ENCODE measurements around the gene CD44. TPM values are rescaled to one million over a fixed set of nuclear protein-coding genes. Genes with fewer than 3 reads are reported as not detected.

The CD44 gene
- polyA plus RNA-seq, 2 of the 4 experiments (the other 2 are of a cell fraction), result 309 to 585 TPM

DNA sequence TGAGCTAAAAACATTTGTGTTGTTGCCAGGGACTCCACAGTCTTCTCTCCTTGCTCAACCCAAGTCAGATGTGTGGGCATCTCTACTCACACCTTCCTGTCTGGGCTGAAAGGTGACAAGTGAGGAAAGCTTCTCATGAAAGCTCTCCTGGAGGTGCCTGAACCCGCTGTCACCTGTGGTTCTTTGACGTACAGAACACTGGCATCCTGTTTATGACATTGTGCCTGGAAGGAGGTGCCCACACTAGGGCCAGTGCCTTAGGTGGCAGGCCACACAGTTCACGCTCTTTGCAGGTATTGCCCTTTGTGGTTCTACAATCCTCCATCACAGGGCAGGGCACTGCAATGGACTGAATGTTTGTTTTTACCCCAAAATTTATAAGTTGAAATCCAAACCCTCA lies 108.5 kb downstream of the CD44 start:
- no peak for DNase-seq (ENCODE audit: low read depth in 1 of 2, low spot score in 1 of 2)
- no peak overlapping the region for H3K4me3 ChIP-seq
- WGBS (ENCODE audit: missing lambda C conversion rate), result 85% methylated on average over 3 of the region's 3 CpGs

DNA sequence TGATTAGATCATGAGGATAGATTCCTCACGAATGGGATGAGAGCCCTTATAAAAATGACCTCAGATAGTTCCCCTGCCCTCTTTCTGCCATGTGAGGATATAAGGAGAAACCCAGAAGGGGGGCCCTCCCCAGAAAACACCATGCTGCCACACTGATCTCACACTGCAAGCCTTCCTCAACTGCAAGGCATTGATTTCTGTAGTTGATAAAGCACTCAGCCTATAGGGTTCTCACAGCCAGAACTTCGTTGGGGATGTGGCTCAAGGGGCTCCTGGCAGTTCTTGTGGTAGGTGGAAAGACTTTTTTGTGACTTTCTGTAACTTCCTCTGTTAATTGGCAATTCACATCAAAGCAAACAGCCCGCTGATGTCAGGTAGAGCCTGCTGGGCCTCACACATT lies 108.9 kb downstream of the CD44 start:
- ChIA-PET POLR2A (no interaction called here), CTCF (no interaction called here)
- TF ChIP-seq RFX5 (IDR thresholded peaks at IDR 0.05), result no peak
- TF ChIP-seq, protein P1, sequence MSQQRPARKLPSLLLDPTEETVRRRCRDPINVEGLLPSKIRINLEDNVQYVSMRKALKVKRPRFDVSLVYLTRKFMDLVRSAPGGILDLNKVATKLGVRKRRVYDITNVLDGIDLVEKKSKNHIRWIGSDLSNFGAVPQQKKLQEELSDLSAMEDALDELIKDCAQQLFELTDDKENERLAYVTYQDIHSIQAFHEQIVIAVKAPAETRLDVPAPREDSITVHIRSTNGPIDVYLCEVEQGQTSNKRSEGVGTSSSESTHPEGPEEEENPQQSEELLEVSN (IDR thresholded peaks at IDR 0.05; ENCODE audit: borderline replicate concordance, low read depth), result no peak
- TF ChIP-seq, protein P2, sequence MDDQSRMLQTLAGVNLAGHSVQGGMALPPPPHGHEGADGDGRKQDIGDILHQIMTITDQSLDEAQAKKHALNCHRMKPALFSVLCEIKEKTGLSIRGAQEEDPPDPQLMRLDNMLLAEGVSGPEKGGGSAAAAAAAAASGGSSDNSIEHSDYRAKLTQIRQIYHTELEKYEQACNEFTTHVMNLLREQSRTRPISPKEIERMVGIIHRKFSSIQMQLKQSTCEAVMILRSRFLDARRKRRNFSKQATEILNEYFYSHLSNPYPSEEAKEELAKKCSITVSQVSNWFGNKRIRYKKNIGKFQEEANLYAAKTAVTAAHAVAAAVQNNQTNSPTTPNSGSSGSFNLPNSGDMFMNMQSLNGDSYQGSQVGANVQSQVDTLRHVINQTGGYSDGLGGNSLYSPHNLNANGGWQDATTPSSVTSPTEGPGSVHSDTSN (IDR thresholded peaks at IDR 0.05), result no peak
- TF ChIP-seq, protein P3, sequence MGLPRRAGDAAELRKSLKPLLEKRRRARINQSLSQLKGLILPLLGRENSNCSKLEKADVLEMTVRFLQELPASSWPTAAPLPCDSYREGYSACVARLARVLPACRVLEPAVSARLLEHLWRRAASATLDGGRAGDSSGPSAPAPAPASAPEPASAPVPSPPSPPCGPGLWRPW (IDR thresholded peaks at IDR 0.05), result no peak
- TF ChIP-seq TP53 (CRISPR knock-in tag; IDR thresholded peaks at IDR 0.05), result no peak
- TF ChIP-seq, protein P4, sequence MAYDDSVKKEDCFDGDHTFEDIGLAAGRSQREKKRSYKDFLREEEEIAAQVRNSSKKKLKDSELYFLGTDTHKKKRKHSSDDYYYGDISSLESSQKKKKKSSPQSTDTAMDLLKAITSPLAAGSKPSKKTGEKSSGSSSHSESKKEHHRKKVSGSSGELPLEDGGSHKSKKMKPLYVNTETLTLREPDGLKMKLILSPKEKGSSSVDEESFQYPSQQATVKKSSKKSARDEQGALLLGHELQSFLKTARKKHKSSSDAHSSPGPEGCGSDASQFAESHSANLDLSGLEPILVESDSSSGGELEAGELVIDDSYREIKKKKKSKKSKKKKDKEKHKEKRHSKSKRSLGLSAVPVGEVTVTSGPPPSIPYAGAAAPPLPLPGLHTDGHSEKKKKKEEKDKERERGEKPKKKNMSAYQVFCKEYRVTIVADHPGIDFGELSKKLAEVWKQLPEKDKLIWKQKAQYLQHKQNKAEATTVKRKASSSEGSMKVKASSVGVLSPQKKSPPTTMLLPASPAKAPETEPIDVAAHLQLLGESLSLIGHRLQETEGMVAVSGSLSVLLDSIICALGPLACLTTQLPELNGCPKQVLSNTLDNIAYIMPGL (CRISPR knock-in tag; IDR thresholded peaks at IDR 0.05; ENCODE audit: borderline replicate concordance), result no peak
- TF ChIP-seq POLR2AphosphoS2 (conservative IDR thresholded peaks at IDR 0.05; ENCODE audit: low read length), result no peak
- TF ChIP-seq, protein P5, sequence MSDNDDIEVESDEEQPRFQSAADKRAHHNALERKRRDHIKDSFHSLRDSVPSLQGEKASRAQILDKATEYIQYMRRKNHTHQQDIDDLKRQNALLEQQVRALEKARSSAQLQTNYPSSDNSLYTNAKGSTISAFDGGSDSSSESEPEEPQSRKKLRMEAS (IDR thresholded peaks at IDR 0.05), result no peak
- no peak for TF ChIP-seq JUNB (IDR thresholded peaks at IDR 0.05)
- no peak for TF ChIP-seq NFE2L2 (conservative IDR thresholded peaks at IDR 0.05; ENCODE audit: low read length)
- no peak for TF ChIP-seq MYC (IDR thresholded peaks at IDR 0.05; ENCODE audit: borderline replicate concordance, low read length)
- TF ChIP-seq SREBF2 (IDR thresholded peaks at IDR 0.05), result no peak
- TF ChIP-seq RCOR1 (IDR thresholded peaks at IDR 0.05; ENCODE audit: low read depth, low read length), result no peak
- no peak for TF ChIP-seq HEYL (CRISPR knock-in tag; IDR thresholded peaks at IDR 0.05)
- TF ChIP-seq, protein P6, sequence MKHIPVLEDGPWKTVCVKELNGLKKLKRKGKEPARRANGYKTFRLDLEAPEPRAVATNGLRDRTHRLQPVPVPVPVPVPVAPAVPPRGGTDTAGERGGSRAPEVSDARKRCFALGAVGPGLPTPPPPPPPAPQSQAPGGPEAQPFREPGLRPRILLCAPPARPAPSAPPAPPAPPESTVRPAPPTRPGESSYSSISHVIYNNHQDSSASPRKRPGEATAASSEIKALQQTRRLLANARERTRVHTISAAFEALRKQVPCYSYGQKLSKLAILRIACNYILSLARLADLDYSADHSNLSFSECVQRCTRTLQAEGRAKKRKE (CRISPR knock-in tag; IDR thresholded peaks at IDR 0.05; ENCODE audit: low read depth), result no peak
- Histone ChIP-seq H3K4me1 (no peaks in the 10 kb centered on the region), H3K9me3 (no peaks in the 10 kb centered on the region), H3K4me3 (no peak overlapping the region), H3K27ac (no peak overlapping the region), H3K4me2 (no peak overlapping the region)
- no peak for ATAC-seq
- WGBS (ENCODE audit: missing lambda C conversion rate), result 40% methylated on average over 3 of the region's 3 CpGs
- no peak for FAIRE-seq
- no peak for DNase-seq (ENCODE audit: low read depth in 1 of 2, low spot score in 1 of 2)

More for the DNA sequence above, 108.5 kb downstream of the CD44 start:
- TF ChIP-seq JUNB (IDR thresholded peaks at IDR 0.05) (no peak), SMC3 (IDR thresholded peaks at IDR 0.05) (no peak), JUN (IDR thresholded peaks at IDR 0.05) (no peak), RAD21 (conservative IDR thresholded peaks at IDR 0.05 in 1 of 2, IDR thresholded peaks at IDR 0.05 in 1 of 2) (no peak), KDM1A (IDR thresholded peaks at IDR 0.05; ENCODE audit: low read depth) (no peak), PHF8 (IDR thresholded peaks at IDR 0.05; ENCODE audit: borderline replicate concordance, low read depth) (no peak), CHD4 (IDR thresholded peaks at IDR 0.05; ENCODE audit: borderline replicate concordance) (no peak), MYC (IDR thresholded peaks at IDR 0.05; ENCODE audit: borderline replicate concordance, low read length) (no peak), NR3C1 (IDR thresholded peaks at IDR 0.05) (no peak), SREBF2 (IDR thresholded peaks at IDR 0.05) (no peak), RARB (CRISPR knock-in tag; IDR thresholded peaks at IDR 0.05) (no peak), FOSL2 (IDR thresholded peaks at IDR 0.05) (no peak), FOSL2 (CRISPR knock-in tag; IDR thresholded peaks at IDR 0.05) (no peak), CBX8 (IDR thresholded peaks at IDR 0.05) (no peak)
- TF ChIP-seq, protein P6 (CRISPR knock-in tag; IDR thresholded peaks at IDR 0.05; ENCODE audit: low read depth), result no peak
- TF ChIP-seq, protein P7, sequence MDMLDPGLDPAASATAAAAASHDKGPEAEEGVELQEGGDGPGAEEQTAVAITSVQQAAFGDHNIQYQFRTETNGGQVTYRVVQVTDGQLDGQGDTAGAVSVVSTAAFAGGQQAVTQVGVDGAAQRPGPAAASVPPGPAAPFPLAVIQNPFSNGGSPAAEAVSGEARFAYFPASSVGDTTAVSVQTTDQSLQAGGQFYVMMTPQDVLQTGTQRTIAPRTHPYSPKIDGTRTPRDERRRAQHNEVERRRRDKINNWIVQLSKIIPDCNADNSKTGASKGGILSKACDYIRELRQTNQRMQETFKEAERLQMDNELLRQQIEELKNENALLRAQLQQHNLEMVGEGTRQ (IDR thresholded peaks at IDR 0.05), result no peak
- TF ChIP-seq, protein P5 (IDR thresholded peaks at IDR 0.05), result no peak
- TF ChIP-seq, protein P8, sequence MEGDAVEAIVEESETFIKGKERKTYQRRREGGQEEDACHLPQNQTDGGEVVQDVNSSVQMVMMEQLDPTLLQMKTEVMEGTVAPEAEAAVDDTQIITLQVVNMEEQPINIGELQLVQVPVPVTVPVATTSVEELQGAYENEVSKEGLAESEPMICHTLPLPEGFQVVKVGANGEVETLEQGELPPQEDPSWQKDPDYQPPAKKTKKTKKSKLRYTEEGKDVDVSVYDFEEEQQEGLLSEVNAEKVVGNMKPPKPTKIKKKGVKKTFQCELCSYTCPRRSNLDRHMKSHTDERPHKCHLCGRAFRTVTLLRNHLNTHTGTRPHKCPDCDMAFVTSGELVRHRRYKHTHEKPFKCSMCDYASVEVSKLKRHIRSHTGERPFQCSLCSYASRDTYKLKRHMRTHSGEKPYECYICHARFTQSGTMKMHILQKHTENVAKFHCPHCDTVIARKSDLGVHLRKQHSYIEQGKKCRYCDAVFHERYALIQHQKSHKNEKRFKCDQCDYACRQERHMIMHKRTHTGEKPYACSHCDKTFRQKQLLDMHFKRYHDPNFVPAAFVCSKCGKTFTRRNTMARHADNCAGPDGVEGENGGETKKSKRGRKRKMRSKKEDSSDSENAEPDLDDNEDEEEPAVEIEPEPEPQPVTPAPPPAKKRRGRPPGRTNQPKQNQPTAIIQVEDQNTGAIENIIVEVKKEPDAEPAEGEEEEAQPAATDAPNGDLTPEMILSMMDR (IDR thresholded peaks at IDR 0.05), result no peak
- Histone ChIP-seq H3K27ac (no peak overlapping the region), H3K9me3 (no peaks in the 10 kb centered on the region), H3K4me2 (no peak overlapping the region), H3K4me1 (no peaks in the 10 kb centered on the region)
- CTCF ChIA-PET, result no interaction called here
- ATAC-seq, result no peak
- POLR2A ChIA-PET, result no interaction called here
- no peak for FAIRE-seq

Data from A549 (cell line).